ENCODE data around the gene GDAP2. TPM values are rescaled to one million over a fixed set of nuclear protein-coding genes. Genes with fewer than 3 reads are reported as not detected.

GDAP2 gene
- total and polyA plus RNA-seq, 2 experiments from 2014 or later, result 11.3 to 33.3 TPM

DNA sequence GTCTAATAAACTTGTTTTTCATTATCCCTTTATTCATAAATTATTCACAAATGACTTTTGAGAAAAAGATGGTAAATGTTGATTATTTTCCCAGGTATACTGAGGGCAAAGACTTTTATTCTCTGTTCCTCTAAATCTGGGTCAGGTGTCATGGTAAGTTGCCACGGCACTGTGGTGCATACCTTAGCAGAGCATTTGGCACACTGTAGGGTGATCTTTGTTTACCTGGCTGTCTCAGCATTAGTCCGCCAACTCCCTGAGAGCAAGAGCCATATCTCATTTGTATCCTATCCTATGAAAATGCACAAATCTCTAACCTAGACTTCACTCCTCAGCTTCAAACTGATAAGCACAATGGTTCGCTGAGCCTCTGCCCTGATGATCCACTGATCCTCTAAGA is 24.9 kb downstream of the GDAP2 start:
- no peaks in the 10 kb centered on the region for H3K9me3 ChIP-seq (ENCODE audit: low read depth)
- 100% methylated on average over 3 of the region's 3 CpGs for WGBS (ENCODE audit: low lambda C conversion rate, missing lambda C conversion rate)
- no peaks in the 10 kb centered on the region for H3K36me3 ChIP-seq (replicated peaks; ENCODE audit: insufficient read depth, low read depth)

DNA sequence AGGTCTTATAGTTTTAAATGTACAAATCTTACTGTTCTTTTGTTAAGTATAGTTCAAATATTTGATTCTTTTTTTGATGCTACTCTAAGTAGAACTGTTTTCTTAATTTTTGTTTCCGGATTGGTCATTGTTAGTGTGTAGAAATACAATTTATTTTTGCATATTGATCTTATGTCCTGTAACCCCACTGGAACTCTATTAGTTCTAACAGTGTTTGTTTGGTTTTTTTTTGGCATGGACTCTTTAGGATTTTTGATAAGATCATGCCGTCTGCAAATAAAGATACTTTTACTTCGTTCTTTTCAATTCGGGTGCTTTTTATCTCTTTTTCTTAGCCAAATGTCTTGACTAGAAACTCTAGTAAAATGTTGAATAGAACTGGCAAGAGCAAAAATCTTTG is 26.5 kb downstream of the GDAP2 start:
- H3K9me2 ChIP-seq (replicated peaks; ENCODE audit: insufficient read depth), result no peaks in the 10 kb centered on the region
- WGBS (ENCODE audit: low lambda C conversion rate, missing lambda C conversion rate), result 92% methylated on average over 4 of the region's 4 CpGs
- H4K20me1 ChIP-seq (ENCODE audit: insufficient read depth, poor library complexity, severe bottlenecking), result no peaks in the 10 kb centered on the region
- no peak overlapping the region for H3K27ac ChIP-seq
- no peaks in the 10 kb centered on the region for H3K9me3 ChIP-seq (ENCODE audit: low read depth)
- DNase-seq (ENCODE audit: low spot score), result no peak
- H3K27me3 ChIP-seq, result no peaks in the 10 kb centered on the region
- TF ChIP-seq EZH2 (IDR thresholded peaks at IDR 0.05; ENCODE audit: borderline replicate concordance) (no peak), EZH2phosphoT487 (IDR thresholded peaks at IDR 0.05; ENCODE audit: low read depth, severe bottlenecking, unreplicated experiment) (no peak)
- TF ChIP-seq, protein P1, sequence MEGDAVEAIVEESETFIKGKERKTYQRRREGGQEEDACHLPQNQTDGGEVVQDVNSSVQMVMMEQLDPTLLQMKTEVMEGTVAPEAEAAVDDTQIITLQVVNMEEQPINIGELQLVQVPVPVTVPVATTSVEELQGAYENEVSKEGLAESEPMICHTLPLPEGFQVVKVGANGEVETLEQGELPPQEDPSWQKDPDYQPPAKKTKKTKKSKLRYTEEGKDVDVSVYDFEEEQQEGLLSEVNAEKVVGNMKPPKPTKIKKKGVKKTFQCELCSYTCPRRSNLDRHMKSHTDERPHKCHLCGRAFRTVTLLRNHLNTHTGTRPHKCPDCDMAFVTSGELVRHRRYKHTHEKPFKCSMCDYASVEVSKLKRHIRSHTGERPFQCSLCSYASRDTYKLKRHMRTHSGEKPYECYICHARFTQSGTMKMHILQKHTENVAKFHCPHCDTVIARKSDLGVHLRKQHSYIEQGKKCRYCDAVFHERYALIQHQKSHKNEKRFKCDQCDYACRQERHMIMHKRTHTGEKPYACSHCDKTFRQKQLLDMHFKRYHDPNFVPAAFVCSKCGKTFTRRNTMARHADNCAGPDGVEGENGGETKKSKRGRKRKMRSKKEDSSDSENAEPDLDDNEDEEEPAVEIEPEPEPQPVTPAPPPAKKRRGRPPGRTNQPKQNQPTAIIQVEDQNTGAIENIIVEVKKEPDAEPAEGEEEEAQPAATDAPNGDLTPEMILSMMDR (IDR thresholded peaks at IDR 0.05; ENCODE audit: poor library complexity), result no peak
- no peaks in the 10 kb centered on the region for H3K79me2 ChIP-seq
- H3K4me3 ChIP-seq, result no peak overlapping the region
- no peak overlapping the region for H3K4me2 ChIP-seq
- H3K36me3 ChIP-seq (replicated peaks; ENCODE audit: insufficient read depth, low read depth), result no peaks in the 10 kb centered on the region
- no peaks in the 10 kb centered on the region for H3K4me1 ChIP-seq (ENCODE audit: insufficient read depth)
- no peak overlapping the region for H2AFZ ChIP-seq

More for the DNA sequence above, 24.9 kb downstream of the GDAP2 start:
- DNase-seq (ENCODE audit: low spot score), result no peak
- no peaks in the 10 kb centered on the region for H3K4me1 ChIP-seq (ENCODE audit: insufficient read depth)
- H3K27me3 ChIP-seq, result no peaks in the 10 kb centered on the region
- no peak overlapping the region for H3K4me2 ChIP-seq
- no peaks in the 10 kb centered on the region for H3K79me2 ChIP-seq
- H3K4me3 ChIP-seq, result no peak overlapping the region
- no peak overlapping the region for H2AFZ ChIP-seq
- H4K20me1 ChIP-seq (ENCODE audit: insufficient read depth, poor library complexity, severe bottlenecking), result no peaks in the 10 kb centered on the region
- H3K9me2 ChIP-seq (replicated peaks; ENCODE audit: insufficient read depth), result no peaks in the 10 kb centered on the region
- H3K27ac ChIP-seq, result no peak overlapping the region
- TF ChIP-seq EZH2phosphoT487 (IDR thresholded peaks at IDR 0.05; ENCODE audit: low read depth, severe bottlenecking, unreplicated experiment), result no peak
- no peak for TF ChIP-seq EZH2 (IDR thresholded peaks at IDR 0.05; ENCODE audit: borderline replicate concordance)
- TF ChIP-seq, protein P1 (IDR thresholded peaks at IDR 0.05; ENCODE audit: poor library complexity), result no peak

DNA sequence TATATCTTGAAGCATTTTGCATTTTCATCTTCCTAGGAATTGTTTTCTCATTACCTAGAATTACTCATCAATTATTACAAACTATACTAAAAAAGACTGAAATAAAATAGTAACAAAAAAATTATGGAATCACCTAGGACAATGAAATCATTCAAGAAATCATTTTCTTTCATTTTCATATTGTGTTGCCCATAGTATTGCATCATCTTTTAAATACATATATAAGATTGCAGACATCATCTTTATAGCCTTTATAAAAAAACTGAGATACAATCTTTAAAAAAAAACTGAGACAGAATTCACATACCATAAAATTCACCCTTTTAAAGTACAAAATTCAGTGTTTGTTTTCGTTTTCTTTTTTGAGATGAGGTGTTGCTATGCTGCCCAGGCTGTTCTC is 29.6 kb downstream of the GDAP2 start:
- no peak for DNase-seq (ENCODE audit: low spot score)
- no peaks in the 10 kb centered on the region for H4K20me1 ChIP-seq (ENCODE audit: insufficient read depth, poor library complexity, severe bottlenecking)
- H3K9me2 ChIP-seq (replicated peaks; ENCODE audit: insufficient read depth), result no peaks in the 10 kb centered on the region
- H3K9me3 ChIP-seq (ENCODE audit: low read depth), result no peaks in the 10 kb centered on the region
- H3K27me3 ChIP-seq, result no peaks in the 10 kb centered on the region
- no peaks in the 10 kb centered on the region for H3K36me3 ChIP-seq (replicated peaks; ENCODE audit: insufficient read depth, low read depth)
- no peak overlapping the region for H2AFZ ChIP-seq
- no peak overlapping the region for H3K4me2 ChIP-seq
- H3K4me3 ChIP-seq, result no peak overlapping the region
- H3K4me1 ChIP-seq (ENCODE audit: insufficient read depth), result no peaks in the 10 kb centered on the region
- WGBS (ENCODE audit: low lambda C conversion rate, missing lambda C conversion rate), result 100% methylated on average over 1 of the region's 1 CpG
- H3K27ac ChIP-seq, result no peak overlapping the region
- H3K79me2 ChIP-seq, result no peaks in the 10 kb centered on the region
- TF ChIP-seq EZH2 (IDR thresholded peaks at IDR 0.05; ENCODE audit: borderline replicate concordance), result no peak

DNA sequence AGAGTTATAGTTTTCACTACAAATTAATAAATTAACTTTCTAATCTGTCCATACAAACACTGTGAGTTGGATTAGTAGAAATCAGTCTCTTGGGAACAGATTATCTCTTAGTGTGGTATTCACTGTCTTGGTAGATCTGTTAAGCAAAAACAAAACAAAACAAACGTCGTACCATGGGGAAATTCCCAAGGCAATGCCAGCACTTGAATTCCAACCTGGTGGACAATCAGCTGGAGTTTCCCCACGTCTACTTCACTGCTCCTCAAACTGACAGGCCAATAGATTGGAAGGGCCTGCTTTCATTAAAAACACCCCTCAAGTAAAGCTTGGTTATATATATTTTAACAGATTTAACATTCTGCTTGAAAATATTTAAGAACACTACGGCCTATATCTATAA is 31.9 kb downstream of the GDAP2 start:
- Histone ChIP-seq H3K9me2 (replicated peaks; ENCODE audit: insufficient read depth) (no peaks in the 10 kb centered on the region), H3K4me2 (no peak overlapping the region), H3K36me3 (replicated peaks; ENCODE audit: insufficient read depth, low read depth) (no peaks in the 10 kb centered on the region), H3K4me1 (ENCODE audit: insufficient read depth) (no peaks in the 10 kb centered on the region), H3K9me3 (ENCODE audit: low read depth) (no peaks in the 10 kb centered on the region), H4K20me1 (ENCODE audit: insufficient read depth, poor library complexity, severe bottlenecking) (no peaks in the 10 kb centered on the region), H2AFZ (no peak overlapping the region), H3K27me3 (no peaks in the 10 kb centered on the region), H3K79me2 (no peaks in the 10 kb centered on the region), H3K27ac (no peak overlapping the region), H3K4me3 (no peak overlapping the region)
- TF ChIP-seq, protein P1 (IDR thresholded peaks at IDR 0.05; ENCODE audit: poor library complexity), result no peak
- TF ChIP-seq EZH2 (IDR thresholded peaks at IDR 0.05; ENCODE audit: borderline replicate concordance), result no peak
- TF ChIP-seq EZH2phosphoT487 (IDR thresholded peaks at IDR 0.05; ENCODE audit: low read depth, severe bottlenecking, unreplicated experiment), result no peak
- WGBS (ENCODE audit: low lambda C conversion rate, missing lambda C conversion rate), result 76% methylated on average over 4 of the region's 4 CpGs
- DNase-seq (ENCODE audit: low spot score), result no peak
